Stimulated activated CD4-positive, alpha-beta T cell treated with anti-CD3 and anti-CD28 coated beads, Interleukin-1b, Interleukin-23, amount 100 ng/mL, for 24 hours (primary cell): Measurements from ENCODE around the gene SUPT20HL1.
"Not testable (repeated sequence)": the region's sequence is repeated elsewhere in the genome, so short reads cannot be mapped to it uniquely, and the experiment has no call there.

Experiments
- DNase-seq, 4 experiments: peaks; one replicate each; pipeline ENCODE4 v3.0.0-alpha.2; 2020; ENCODE audit warnings: low read depth in 4 of 4, low spot score in 1 of 4

SUPT20HL1 gene

GRCh38 chrX:24360272-24360671 is at the start of gene SUPT20HL1:
Gene SUPT20HL1 (plus strand): TSS chrX:24360639. CDS start chrX:24362761, 2,122 bp downstream.
- no peak for DNase-seq

GRCh38 chrX:24310916-24311315 is 49.5 kb upstream of the SUPT20HL1 start:
- DNase-seq: not testable (repeated sequence)

GRCh38 chrX:24311507-24312248 is 48.8 kb upstream of the SUPT20HL1 start:
- DNase-seq: not testable (repeated sequence)

- not testable (repeated sequence) for DNase-seq
Observed at GRCh38 chrX:24312249-24312607, 48.2 kb upstream of the SUPT20HL1 start.

GRCh38 chrX:24314019-24314635 is 46.3 kb upstream of the SUPT20HL1 start, which contains the start of gene SUPT20HL2:
Gene SUPT20HL2 (minus strand): TSS chrX:24314069. CDS start chrX:24313315, 754 bp downstream.
- no peak for DNase-seq

GRCh38 chrX:24316111-24316510 is 44.3 kb upstream of the SUPT20HL1 start:
- DNase-seq: no peak

- DNase-seq: no peak
Observed at GRCh38 chrX:24317567-24317966, 42.9 kb upstream of the SUPT20HL1 start.

- DNase-seq: no peak
Observed at GRCh38 chrX:24321741-24322395, 38.6 kb upstream of the SUPT20HL1 start.

GRCh38 chrX:24325231-24325630 is 35.2 kb upstream of the SUPT20HL1 start:
- no peak for DNase-seq

- no peak for DNase-seq
Observed at GRCh38 chrX:24332878-24333277, 27.6 kb upstream of the SUPT20HL1 start.

GRCh38 chrX:24333371-24333770 is 27.1 kb upstream of the SUPT20HL1 start:
- DNase-seq: no peak

- no peak for DNase-seq
Observed at GRCh38 chrX:24334461-24334860, 26.0 kb upstream of the SUPT20HL1 start.

GRCh38 chrX:24335871-24336270 is 24.6 kb upstream of the SUPT20HL1 start:
- no peak for DNase-seq

GRCh38 chrX:24339911-24340310 is 20.5 kb upstream of the SUPT20HL1 start:
- no peak for DNase-seq

- no peak for DNase-seq
Observed at GRCh38 chrX:24340501-24340900, 19.9 kb upstream of the SUPT20HL1 start.

- DNase-seq: no peak
Observed at GRCh38 chrX:24341795-24342194, 18.6 kb upstream of the SUPT20HL1 start.

- DNase-seq: no peak
Observed at GRCh38 chrX:24343719-24344118, 16.7 kb upstream of the SUPT20HL1 start.

- no peak for DNase-seq
Observed at GRCh38 chrX:24347881-24348280, 12.6 kb upstream of the SUPT20HL1 start.

- no peak for DNase-seq
Observed at GRCh38 chrX:24350217-24350616, 10.2 kb upstream of the SUPT20HL1 start.

GRCh38 chrX:24355095-24355494 is 5.3 kb upstream of the SUPT20HL1 start:
- DNase-seq: no peak

- no peak for DNase-seq
Observed at GRCh38 chrX:24357106-24357505, 3.3 kb upstream of the SUPT20HL1 start.

GRCh38 chrX:24362089-24362745 is 1.8 kb downstream of the SUPT20HL1 start:
- DNase-seq: not testable (repeated sequence)
